Caki2 (cell line): ENCODE measurements around the gene C6orf118. TPM values are rescaled to one million over a fixed set of nuclear protein-coding genes. Genes with fewer than 3 reads are reported as not detected.
A peak's percentile ranks its signal among the peaks of the same experiment; 100 is the strongest.

ENCODE experiments used
- DNase-seq: peaks from one replicate; pipeline ENCODE4 v3.0.0-alpha.2; 2015; ENCODE audit warnings: low read depth
- in situ Hi-C: cut with HindIII; loops from 2 replicates; pipeline ENCODE4 v1.10.0; 2016; ENCODE audit warnings: low sequenced_read_pairs, low pct_unique_long_range_greater_than_20kb, mixed read lengths
- total RNA-seq: library from RNA; depleted of rRNA; stranded (reverse); fragments of >200 nt; shearing (Covaris generic); gene quantifications from 2 replicates; pipeline ENCODE4 v1.2.3, GENCODE V29; 2014; ENCODE audit warnings: low replicate concordance; rRNA removed

C6orf118 gene
- not detected in 2 replicates for total RNA-seq

DNA sequence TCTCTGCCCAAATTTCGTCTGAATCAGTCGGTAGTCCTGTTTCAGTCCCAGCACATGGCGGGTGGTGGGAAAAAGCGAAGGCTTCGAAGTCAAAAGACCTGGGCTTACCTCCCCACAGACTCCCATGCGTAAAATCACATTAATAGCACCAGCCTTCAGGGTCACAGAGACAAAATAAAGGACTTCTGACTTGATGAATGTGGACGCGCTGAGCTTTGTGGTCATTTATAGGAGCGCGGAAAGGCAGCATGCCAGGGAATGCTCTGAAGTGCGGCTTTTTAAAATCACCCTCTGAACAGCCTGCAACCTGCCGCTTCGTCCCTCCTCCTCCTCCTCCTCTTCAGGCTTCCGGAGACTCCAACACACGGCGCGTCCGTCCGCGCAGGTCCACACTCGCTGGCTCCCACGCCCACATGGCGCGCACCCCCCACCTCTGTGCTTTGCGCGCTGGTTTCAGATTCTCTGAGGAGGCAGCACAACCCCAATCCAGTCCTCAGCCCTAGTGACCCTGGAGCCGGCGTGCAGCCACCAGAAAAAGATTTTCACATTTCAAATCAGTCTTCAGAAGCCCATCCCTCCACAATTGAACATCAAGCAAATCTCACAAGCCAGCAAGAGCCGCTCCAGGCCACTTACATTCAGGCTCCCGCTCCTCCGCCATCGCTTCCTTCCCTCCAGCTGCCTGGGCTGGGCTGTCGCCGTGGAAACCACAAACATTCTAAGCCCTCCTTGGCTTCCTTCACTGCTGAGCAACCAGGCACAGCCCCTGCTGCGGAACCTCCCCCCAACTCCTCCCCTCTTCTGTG is at the start of gene C6orf118:
Gene C6orf118, minus strand, starts transcription at position 680 of the 806 bp plus-strand sequence. Its CDS starts 19 bp downstream, at position 661.
- in situ Hi-C loops: no loop called here
- DNase-seq: peak; percentile 68

DNA sequence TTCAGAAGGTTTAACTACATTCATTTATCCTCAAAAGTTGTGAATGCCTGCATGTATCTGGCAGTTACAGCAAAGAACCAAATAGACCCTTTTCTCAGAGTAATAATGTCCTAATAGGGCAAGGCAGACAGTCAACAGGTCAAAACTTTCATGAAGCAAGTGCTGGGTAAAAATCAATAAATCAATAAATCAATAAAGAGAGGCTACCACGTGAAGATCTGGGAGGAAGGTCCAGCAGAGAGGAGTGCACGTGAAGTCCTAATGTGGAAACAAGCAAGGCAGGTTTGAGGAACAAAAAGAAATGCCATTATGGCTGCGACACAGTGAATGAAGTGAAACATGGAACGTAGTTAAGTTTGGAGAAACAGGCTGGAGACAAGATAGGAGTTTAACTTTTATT is 36.3 kb upstream of the C6orf118 start:
- DNase-seq: no peak
- in situ Hi-C loops: no loop called here

DNA sequence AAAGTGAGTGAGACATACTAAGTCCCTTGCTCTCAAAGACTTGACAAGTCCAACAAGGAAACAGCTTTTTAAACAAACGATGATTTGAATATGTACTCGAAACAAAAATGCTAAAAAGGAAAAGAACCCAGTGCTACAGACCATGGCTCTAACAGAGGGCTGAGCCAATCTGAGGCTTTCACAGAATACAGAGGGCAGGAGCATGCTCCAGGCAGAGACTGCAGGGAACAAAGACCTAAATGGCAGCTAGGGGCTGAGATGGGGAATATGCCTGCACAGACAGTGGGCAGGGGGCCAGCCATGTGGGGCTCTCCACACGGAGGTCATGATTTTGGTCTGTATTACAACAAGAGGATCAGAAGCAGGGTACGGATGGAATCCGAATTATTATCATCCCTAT is 31.1 kb upstream of the C6orf118 start:
- in situ Hi-C loops: no loop called here
- no peak for DNase-seq

DNA sequence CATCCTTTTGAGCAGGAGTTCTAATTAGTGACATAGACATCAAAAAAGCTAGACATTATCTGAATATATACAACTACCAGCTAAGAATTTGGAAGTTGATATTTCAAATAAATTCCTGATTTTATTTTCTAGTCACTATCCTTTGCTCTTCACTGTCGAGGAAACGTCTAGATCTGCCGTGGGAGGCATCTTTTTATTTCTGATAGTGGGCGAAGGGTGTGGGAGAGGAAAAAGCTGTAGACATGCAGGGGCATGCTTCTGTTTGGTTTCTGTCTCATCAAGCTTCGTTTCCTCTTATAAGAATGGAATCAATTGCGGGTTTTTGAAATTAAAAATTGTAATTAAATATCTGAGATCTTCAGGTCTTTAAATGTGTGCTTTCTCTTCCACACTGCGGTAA is 16.2 kb upstream of the C6orf118 start:
- in situ Hi-C loops: no loop called here
- no peak for DNase-seq

DNA sequence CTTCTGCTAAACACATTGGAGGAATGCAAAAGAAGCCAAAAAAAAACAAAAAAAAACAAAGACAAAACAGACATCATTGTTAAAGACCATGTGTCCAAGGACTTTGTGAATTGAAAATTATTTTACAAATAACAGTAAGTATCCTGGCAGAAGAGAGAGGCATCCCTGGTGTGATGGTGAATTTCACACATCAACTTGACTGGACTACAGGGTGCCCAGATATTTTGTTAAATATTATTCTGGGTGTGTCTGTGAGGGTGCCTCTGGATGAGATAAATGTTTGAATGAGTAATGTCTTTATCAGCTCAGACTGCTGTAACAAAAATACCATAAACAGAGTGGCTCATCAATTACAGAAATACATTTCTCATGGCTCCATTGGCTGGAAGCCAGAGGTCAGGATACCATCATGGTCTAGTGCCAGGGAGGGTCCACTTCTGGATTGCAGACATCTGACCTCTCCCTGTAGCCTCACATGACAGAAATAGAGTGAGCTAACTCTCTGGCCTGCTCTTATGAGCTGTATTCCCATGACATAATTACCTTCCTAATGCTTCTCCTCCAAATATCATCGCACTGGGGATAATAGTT is 12.2 kb upstream of the C6orf118 start:
- DNase-seq: no peak
- in situ Hi-C loops: no loop called here

DNA sequence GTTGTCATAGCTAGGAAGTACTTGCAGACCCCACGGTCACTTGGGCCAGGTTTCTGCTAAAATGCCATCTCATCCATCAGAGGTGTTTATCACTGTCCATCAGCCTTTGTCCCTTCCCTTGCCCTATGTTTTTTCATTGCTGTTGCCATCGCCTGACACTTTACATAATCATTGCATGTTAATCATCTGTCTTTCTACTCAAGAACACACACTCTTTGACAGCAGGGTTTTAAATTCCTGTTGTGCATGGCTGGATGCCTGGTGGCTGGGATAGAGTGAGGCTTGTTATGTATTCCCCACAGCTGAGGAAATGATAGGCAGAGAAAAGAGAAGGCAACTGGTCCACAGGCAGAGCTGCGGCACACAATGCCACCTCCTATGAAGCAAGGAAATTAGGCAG is 11.7 kb upstream of the C6orf118 start:
- in situ Hi-C loops: no loop called here
- no peak for DNase-seq

DNA sequence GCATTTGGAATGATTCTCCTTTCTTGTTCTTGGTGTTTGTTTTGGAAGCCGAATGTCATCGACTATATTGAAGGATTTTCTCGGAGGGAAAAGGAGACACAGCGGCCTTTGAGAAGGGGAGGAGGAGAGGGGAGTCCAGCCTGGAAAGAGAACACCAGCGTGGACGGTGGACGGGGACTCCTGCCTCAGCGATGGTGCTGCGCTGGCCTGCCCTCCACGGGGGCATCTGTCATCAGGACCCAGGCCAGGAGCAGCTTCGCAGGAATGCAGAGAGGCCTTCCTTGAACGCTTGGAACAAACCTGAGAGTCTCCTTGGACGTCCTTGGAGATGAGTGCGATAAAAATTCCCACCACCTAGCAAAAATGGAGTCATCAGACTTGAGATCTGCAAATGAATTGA is 8.3 kb upstream of the C6orf118 start:
- in situ Hi-C loops: no loop called here
- no peak for DNase-seq

DNA sequence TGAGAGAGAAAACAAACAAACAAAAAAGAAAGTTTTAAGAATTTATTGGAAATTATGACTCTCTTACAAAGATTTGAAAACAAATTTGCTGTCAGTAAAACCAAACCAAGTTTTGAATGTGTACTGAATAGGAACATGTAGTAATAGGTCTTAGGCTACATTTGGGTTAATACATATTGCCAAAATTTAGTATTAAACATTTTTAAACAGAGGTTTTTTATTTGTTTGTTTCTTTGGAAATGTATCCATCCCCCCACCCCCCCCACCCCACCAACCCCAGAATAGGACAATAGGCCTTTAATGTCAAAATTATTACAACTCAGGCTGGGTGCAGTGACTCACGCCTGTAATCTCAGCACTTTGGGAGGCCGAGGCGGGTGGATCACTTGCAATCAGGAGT is 2.5 kb downstream of the C6orf118 start:
- in situ Hi-C loops: no loop called here
- DNase-seq: no peak

DNA sequence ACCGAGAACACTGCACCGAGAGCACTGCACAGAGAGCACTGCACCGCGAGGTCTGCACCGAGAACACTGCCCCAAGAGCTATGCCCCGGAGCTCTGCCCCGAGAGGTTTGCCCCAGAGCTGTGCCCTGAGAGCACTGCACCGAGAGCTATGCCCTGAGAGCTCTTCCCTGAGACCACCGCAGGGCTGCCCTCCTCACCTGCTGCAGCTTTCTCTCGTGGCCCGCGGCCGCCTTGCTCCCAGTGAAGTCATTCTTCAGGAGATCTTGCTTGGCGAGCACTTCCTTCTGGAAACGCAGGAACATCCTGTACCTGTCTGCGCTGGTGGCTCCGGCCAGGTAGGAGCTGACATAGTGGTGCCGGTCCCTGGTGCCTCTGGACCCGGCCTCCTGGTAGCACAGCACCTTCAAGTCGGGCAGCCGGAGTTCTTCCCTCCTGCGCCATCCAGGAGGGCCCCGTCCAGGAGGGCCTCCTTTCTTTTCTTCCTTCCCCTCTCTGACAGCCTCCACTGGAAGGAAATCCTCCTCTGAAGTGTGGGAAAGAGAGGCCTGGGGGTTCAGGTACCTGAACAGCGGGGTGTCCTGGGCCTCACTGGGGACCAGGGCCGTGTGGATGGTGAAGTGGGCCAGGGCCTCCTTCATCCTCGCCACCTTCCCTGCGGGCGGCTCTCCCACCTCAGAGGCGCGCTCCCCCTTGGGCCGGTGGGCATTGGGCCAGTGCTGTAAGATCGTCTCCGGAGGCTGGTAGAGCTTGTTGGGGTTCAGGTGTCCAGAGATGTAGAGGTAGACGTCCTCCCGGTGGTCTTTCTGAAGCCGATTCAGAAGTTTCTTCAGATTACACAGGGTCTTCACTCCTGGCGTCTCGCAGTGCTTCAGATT is 7.8 kb downstream of the C6orf118 start:
- in situ Hi-C loops: no loop called here
- DNase-seq: no peak

DNA sequence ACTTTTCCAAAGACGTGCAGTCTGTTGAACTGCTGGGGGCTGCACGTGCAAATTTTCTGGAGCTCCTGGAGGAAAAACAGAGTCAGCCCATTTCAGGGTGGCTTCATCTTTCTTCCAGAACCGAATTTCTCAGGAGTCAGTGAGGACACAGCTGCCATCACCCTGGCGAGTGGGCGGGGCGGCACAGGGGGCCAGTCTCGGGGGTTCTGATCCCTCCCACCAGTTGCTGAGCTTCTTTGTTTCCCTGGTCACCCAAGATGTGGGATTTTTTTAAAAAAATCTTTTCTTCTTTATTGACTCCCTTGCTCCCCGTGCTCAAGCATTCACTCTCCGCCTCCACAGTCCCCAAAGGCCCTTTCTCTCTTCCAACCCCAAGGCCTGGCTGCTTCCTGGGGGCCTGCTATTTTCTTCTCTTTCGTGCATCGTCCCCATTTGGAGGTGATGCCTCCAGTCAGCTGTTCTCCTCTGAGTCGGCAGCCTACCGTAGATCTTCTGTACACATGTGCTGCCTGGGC is 8.9 kb downstream of the C6orf118 start:
- DNase-seq: no peak
- in situ Hi-C loops: no loop called here

DNA sequence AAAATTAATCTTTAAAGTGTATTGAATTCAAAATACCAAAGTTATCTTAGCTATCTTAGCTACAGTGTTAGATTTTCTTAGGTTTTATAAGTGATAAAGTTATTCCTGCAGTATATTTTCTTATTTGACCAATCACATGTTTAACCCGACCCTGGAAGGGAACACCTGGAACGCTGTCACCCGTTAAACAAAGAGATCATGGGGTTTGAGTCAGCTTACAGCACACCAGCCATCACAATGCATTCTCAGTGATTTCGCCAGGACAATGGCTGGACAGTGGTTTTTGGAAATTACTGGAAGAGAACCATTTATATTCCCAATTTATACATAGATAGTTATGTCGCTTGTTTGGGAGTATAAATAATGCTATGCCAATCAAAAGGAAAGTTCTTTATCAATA is 10.5 kb downstream of the C6orf118 start:
- no peak for DNase-seq
- in situ Hi-C loops: no loop called here

DNA sequence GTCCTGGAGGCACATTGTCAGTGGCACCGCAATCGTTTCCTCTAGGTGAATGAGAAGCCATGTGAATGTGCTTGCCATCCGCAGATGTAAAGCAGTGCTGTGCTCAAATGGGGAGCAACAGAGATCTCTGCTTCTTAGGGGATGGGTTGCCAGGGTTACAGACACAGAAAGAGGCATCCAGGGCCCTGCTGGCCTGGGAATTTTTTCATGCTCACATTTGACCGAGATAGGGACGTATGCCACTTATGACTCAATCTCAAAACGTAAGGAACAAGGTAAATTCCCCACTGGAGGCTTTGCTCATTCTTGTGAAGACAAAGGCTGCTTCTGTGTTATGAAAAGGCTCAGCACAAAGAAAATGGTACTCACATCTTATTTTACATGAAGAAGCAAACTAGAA is 11.0 kb downstream of the C6orf118 start:
- in situ Hi-C loops: no loop called here
- no peak for DNase-seq

DNA sequence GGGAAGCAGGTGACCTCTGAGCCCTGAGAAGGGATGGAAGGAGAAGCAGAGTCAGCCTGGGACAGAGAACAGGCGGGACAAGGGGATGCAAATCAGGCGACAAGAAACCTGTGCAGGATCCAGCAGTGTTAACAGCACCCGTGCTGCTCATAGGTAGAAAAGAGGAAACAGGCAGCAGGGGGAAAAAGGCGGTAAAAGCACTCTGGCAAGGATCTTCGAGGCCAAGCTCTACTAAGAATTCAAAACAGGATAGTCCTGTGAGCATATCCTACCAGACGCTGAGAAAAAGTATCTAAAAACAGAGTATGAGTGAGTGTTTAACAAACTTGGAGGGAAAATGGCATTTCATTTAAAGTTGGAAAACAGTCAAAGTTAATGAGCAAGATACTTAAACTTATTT is 16.7 kb downstream of the C6orf118 start:
- in situ Hi-C loops: no loop called here

DNA sequence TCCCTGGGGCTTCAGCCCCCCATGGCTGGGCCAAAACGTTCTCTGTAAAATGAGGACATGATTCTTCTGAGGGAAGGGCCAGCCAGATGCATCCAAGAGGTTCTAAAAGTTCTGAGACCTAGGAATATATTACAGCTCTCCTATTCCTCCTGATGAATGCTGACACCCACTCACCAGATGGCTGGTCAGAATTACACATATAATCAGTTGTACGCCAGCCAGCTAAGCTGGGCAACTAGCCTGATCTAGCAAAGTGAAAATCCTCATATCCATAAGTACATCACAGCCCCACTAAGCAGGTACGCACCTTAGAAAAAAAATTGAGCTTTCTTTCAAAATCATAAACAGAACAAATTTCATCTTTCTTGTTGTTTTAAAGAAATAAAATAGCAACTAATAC is 34.8 kb downstream of the C6orf118 start:
- in situ Hi-C loops: no loop called here
- DNase-seq: no peak

More for the DNA sequence above, 16.7 kb downstream of the C6orf118 start:
- DNase-seq: no peak

DNA sequence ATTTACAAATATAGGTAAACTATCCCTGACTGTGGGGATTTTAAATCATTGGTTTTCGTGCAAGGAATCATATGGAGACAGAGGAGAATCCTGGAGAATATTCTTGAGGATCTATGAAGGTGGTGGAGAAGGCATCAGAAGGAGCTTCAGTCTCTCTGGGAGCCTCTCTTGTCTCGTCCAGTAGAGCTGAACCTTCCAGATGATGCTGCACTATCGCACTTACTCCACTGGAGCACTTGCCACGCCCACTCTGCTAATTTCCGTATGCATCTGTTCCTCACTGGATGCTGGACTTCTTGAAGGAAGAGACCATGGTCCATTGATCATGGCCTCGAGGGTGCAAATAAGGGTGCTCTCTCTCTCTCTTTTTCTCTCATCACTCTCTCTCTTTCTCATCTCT is 36.8 kb downstream of the C6orf118 start:
- DNase-seq: no peak
- in situ Hi-C loops: no loop called here

DNA sequence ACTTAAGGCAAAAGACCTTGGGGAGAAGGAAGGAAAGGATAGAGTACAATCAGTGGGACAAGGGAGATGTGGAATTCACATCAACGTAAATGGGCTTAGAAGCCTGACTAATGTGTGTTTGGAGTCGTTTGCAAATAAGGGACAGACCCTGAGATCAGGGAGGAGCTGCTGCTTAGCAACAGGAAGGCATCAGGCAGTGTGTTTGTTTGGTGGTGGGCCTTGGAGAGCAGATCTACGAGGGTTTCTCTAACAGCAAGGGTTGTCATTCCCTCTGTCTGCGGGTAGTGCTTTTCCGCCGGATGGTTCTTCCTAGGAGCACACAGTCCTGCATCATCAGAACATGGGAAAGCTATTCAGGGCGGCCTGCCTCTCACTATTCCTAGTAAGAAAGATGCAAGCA is 40.4 kb downstream of the C6orf118 start:
- no peak for DNase-seq
- in situ Hi-C loops: no loop called here

DNA sequence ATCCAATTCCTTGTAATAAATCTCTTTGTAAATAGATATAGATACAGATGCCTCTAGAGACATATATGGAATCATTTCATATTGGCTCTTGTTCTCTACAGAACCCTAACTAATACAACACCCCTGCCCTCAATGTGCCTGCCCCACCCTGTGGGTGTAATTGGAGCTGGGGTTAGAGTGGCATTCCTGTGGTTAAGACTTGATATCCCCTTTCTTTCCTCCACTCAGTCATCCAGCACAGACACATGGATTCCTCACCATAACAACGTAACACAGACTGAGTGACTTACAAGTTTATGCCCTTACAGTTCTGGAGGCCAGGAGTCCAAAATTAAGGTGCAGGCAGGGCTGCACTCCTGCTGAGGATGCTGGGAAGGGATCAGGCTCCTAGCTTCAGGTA is 42.8 kb downstream of the C6orf118 start:
- DNase-seq: no peak
- in situ Hi-C loops: no loop called here

DNA sequence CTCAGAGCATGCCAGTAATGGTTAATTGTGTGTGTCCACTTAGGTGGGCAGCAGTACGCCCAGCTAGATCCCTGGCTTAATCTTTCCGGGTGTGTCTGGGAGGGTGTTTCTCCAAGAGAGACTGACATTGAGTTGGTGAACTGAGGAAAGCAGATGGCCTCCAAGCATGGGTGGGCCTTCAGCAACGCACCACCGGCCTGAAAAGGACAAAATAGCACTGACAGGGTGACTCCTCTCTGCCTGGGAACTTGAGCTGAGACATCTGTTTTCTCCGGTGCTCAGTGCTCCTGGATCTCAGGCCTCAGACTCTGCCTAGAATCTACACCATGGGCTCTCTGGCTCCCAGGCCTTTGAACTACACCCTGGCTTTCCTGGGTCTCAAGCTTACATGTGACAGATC is 43.2 kb downstream of the C6orf118 start:
- in situ Hi-C loops: no loop called here
- DNase-seq: no peak

DNA sequence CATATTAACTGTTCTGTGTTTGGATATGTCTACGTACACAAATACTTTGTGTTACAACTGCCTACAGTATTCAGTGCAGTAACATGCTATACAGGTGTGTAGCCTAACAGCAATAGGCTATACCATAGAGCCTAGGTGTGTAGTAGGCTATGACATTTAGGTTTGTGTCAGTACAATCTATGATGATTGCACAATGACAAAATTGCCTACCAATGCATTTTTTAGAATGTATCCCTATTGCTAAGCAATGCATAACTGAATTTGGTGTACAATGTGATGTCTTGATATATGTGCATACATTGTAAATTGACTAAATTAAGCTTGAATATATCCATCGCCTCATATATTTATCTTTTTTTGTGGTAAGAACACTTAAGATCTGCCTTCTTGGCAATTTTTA is 48.9 kb downstream of the C6orf118 start:
- in situ Hi-C loops: no loop called here
- DNase-seq: no peak
